ENCODE results near the gene HIVEP2. TPM values are rescaled to one million over a fixed set of nuclear protein-coding genes. Genes with fewer than 3 reads are reported as not detected.
A peak's percentile ranks its signal among the peaks of the same experiment; 100 is the strongest.

HIVEP2 gene
- total RNA-seq, 1 experiment from 2014 or later, result 10.3 TPM

GRCh38 chr6:142925575-142926110 is 19.3 kb downstream of the HIVEP2 start:
- CTCF ChIA-PET, result no interaction called here
- in situ Hi-C loops (cut with HindIII; ENCODE audit: low pct_unique_long_range_greater_than_20kb, low sequenced_read_pairs), result no loop called here
- H3K27me3 ChIP-seq (ENCODE audit: control insufficient read depth, insufficient read depth, low read length), result no peaks in the 10 kb centered on the region
- no peaks in the 10 kb centered on the region for H3K36me3 ChIP-seq (ENCODE audit: control insufficient read depth, insufficient read depth, low read length)
- no TSS peak for BruUV-seq (replicated peaks)
- no peaks in the 10 kb centered on the region for H3K9me3 ChIP-seq (ENCODE audit: control insufficient read depth, insufficient read depth, low read depth, low read length)
- H3K4me3 ChIP-seq (ENCODE audit: low read depth in 2 of 2, low read length in 2 of 2), result no peak overlapping the region
- POLR2A ChIA-PET, result no interaction called here
- TF ChIP-seq SIN3A (IDR thresholded peaks at IDR 0.05; ENCODE audit: borderline replicate concordance, insufficient read depth, low read depth, low read length), result no peak
- no peak for TF ChIP-seq REST (IDR thresholded peaks at IDR 0.05; ENCODE audit: insufficient read depth in 1 of 2, low read depth in 2 of 2, low read length in 1 of 2)
- no peak for TF ChIP-seq TCF7L2 (IDR thresholded peaks at IDR 0.05; ENCODE audit: low read depth, low read length)
- TF ChIP-seq CTCF (IDR thresholded peaks at IDR 0.05), result no peak
- no peak for TF ChIP-seq POLR2AphosphoS5 (IDR thresholded peaks at IDR 0.05; ENCODE audit: low read depth, low read length)
- intact Hi-C loops (cut with micrococcal nuclease; ENCODE audit: unreplicated experiment), result no loop called here
- H3K4me1 ChIP-seq (ENCODE audit: control insufficient read depth, insufficient read depth, low read length), result peaks cover 31% of the 10 kb centered on the region
- ATAC-seq (no peak), DNase-seq (ENCODE audit: low read depth, low spot score) (no peak)
- H3K27ac ChIP-seq (ENCODE audit: low read length), result peak overlapping the region; percentile 23; the same call in 1 of the 2 replicates

GRCh38 chr6:142918339-142919042 is 26.5 kb downstream of the HIVEP2 start:
- H3K27me3 ChIP-seq (ENCODE audit: control insufficient read depth, insufficient read depth, low read length), result no peaks in the 10 kb centered on the region
- ATAC-seq, result no peak
- ChIA-PET CTCF (no interaction called here), POLR2A (interaction anchor here (0.5 kb wide), 1 partner anchor 9 kb away, joined by 5 read pairs; no protein-coding TSS in a partner anchor)
- no peak overlapping the region for H3K27ac ChIP-seq (ENCODE audit: low read length)
- no peak for TF ChIP-seq CTCF (IDR thresholded peaks at IDR 0.05)
- TF ChIP-seq TCF7L2 (IDR thresholded peaks at IDR 0.05; ENCODE audit: low read depth, low read length), result no peak
- no peak for TF ChIP-seq SIN3A (IDR thresholded peaks at IDR 0.05; ENCODE audit: borderline replicate concordance, insufficient read depth, low read depth, low read length)
- TF ChIP-seq REST (IDR thresholded peaks at IDR 0.05; ENCODE audit: insufficient read depth in 1 of 2, low read depth in 2 of 2, low read length in 1 of 2), result no peak
- no peak for TF ChIP-seq POLR2AphosphoS5 (IDR thresholded peaks at IDR 0.05; ENCODE audit: low read depth, low read length)
- intact Hi-C loops (cut with micrococcal nuclease; ENCODE audit: unreplicated experiment), result no loop called here
- no peak overlapping the region for H3K4me3 ChIP-seq (ENCODE audit: low read depth in 2 of 2, low read length in 2 of 2)
- no peak for DNase-seq (ENCODE audit: low read depth, low spot score)
- H3K4me1 ChIP-seq (ENCODE audit: control insufficient read depth, insufficient read depth, low read length), result no peaks in the 10 kb centered on the region
- no peaks in the 10 kb centered on the region for H3K9me3 ChIP-seq (ENCODE audit: control insufficient read depth, insufficient read depth, low read depth, low read length)
- in situ Hi-C loops (cut with HindIII; ENCODE audit: low pct_unique_long_range_greater_than_20kb, low sequenced_read_pairs), result no loop called here
- H3K36me3 ChIP-seq (ENCODE audit: control insufficient read depth, insufficient read depth, low read length), result no peaks in the 10 kb centered on the region
- no TSS peak for BruUV-seq (replicated peaks)

All from Panc1 (cell line).